HG03175 (cell line): Measurements from ENCODE around the gene OGFOD3.
"Not testable (repeated sequence)": the region's sequence is repeated elsewhere in the genome, so short reads cannot be mapped to it uniquely, and the experiment has no call there.

ENCODE experiments used
- ATAC-seq: cut with Tn5 transposase; IDR thresholded peaks from one replicate; pipeline ENCODE4 v1.9.1; 2021; ENCODE audit warnings: mild to moderate bottlenecking, moderate library complexity; ENCODE audit not compliant: unreplicated experiment

OGFOD3 gene, protein sequence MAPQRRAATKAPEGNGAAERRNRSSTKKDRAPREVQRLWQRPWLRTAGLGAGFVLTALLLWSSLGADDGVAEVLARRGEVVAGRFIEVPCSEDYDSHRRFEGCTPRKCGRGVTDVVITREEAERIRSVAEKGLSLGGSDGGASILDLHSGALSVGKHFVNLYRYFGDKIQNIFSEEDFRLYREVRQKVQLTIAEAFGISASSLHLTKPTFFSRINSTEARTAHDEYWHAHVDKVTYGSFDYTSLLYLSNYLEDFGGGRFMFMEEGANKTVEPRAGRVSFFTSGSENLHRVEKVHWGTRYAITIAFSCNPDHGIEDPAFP

GRCh38 chr17:82418001-82418986 is at the start of gene OGFOD3, which contains the start of gene HEXD:
Gene OGFOD3 (minus strand): TSS chr17:82418586. CDS start chr17:82418485, 101 bp downstream.
Gene HEXD (plus strand): TSS chr17:82418347. CDS start chr17:82419800, 1,453 bp downstream.
- ATAC-seq = peak; percentile 79

GRCh38 chr17:82465023-82465603 is 46.7 kb upstream of the OGFOD3 start:
- ATAC-seq = no peak

DNA sequence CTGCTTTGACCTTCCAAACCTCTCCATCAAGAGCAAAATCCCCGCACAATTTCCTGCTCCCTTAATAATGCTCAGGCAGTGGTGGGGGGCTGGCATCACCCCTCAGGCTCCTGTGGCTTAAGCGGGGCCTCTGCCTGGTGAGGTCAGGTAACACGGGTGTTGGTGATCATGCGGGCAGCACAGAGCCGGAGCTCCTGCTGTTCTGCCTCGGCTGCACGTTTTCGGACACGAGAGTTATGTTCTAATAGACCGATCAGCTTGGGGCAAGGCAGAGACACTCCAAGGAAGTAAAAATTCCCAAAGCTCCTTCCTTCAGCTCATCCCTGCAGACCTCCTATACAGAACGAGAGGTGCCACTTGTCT is 46.2 kb upstream of the OGFOD3 start:
- ATAC-seq = no peak

DNA sequence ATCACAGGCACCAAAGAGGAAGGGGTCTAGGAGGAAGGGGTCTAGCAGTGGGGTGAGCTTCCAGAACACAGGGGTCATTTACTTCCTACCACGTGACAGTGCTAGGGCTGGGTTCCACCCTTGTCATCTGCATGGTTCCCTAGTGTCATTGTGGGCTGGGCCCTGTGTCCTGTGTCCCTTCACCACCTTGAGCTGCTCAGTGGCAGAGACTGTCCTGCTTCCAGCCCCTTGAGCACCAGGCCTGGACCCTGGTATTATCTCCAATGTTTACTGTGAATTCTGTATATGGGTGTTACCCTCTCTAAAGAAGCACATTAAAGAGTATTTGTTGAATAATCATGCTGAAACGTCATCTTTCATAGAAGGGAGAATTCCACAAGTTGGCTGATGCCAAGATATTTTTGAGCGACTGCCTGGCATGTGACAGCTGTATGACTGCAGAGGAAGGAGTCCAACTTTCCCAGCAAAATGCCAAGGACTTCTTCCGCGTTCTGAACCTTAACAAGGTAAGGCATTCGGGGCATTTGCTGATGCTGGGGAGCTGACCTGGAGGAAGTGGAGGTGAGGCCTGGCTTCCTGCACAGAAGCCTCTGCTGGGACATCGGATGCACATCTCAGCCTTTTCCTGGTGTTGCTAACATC is 45.7 kb upstream of the OGFOD3 start:
- no peak for ATAC-seq

GRCh38 chr17:82463391-82463790 is 45.0 kb upstream of the OGFOD3 start:
- ATAC-seq = no peak

GRCh38 chr17:82461827-82462524 is 43.6 kb upstream of the OGFOD3 start:
- no peak for ATAC-seq

- ATAC-seq = not testable (repeated sequence)
These were observed 41.5 kb upstream of the OGFOD3 start for GRCh38 chr17:82459936-82460335.

DNA sequence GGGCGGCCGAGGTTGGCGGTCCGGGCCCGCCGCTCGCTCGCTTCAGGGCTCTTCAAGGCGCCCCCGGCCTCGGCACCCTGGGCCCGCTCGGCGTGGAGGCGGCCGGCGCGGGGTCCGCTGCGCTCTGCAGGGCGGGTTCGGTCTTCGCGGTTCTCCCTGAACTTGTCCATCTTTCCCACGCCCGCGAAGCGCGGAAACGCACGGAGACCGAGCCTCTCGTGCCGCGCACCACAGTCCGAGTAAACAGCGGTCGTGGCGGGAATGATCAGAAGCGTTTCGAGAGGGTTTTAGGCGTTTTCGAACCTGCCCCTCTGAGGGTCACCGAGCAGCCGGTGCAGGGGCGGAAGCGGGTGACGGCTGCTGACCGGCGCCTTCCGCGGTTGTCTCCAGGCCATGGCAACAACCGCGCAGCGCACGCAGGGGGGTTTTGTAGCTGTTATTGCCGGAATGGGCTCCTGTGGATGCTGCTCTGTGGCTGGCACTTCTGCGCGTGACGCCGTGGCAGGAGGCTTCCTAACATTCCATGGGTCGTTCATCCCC is 40.6 kb upstream of the OGFOD3 start:
- peak; percentile 6 for ATAC-seq

DNA sequence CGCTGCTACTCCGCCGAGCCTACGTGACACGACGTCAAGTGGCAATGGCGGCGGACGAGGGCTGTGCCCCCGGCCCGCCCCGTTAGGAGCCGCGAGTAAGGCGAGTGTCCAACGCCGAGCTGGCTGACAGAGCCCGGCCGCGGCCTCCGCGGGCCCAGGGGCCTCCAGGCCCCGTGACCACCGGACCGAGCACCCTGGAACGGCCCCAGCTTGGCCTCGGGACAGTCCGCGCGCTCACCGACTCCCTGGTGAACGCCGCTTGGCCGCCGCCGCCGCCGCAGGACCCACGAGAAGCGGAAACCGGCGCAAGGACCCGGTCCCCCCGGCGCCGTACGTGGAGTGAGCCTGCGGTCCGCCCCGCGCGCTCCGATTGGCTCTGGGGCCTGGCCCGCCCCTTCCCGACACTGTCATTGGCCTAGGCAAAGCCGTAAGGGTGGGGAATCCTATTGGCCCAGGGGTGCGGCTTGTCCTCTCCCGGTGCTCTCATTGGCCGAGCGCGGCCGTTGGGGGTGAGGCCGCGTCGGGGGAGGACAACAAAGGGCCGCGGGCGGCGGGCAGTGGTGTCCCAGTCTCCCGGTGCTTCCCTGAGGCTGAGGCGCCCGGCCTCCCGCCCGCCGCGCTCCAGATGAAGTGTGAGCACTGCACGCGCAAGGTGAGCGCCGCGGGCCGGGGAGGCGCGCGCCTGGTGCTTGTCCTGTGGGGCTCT is 39.9 kb upstream of the OGFOD3 start, which contains the start of gene NARF:
TSS of gene NARF (plus strand) at position 563 of the 706 bp plus-strand sequence. CDS start at position 626, 63 bp downstream.
- peak; percentile 95 for ATAC-seq

DNA sequence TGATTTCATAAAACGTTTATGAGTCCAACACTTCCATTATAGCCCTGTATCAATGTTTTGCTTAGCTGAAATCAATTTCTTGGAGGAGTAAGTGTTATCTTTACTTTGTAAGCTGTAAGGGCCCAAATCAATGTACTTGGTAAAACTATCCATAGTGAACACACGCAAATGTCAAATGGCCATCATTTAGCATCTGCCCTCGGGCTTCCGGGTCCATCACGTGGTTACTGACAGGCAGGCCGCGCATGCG is 39.5 kb upstream of the OGFOD3 start:
- ATAC-seq = no peak

DNA sequence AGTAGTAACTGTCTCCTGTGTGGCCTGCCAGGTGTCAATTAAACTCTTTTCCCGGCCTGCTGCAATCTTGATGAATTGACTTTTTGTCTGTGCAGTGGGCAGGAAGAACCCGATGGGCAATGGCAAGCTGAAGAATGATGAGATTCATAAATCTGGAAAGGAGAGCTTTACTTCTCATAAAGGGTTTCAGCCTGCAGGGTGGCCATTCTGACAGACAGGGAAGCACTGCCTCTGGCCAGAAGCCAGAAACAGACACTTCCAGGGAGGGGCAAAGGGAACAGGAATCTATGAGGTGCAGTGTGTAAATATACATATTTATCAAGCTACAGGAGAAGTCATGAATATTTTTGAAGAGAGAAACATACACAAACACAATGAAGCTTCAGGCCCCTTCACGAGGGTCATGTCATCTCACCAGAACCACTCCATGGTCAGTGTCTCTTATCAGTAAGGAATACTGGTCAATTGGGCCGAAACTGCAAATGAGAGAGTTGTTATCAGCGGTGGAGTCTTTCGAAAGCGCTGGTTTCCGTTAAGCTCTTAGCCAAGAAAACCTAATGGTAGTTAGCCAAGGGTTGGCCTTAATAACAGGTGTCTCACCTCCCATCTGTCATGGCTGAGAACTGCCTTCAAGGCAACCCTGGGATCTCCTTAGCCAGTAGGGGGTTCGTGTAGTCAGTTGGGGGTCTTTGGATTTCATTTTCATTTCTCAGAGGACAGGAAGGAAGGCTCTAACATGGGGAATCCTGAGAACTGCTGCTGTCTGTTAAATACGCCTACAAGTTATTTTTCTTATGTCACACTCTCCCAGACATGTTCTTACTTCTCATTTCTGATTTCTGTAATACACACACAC is 38.9 kb upstream of the OGFOD3 start:
- ATAC-seq = no peak

GRCh38 chr17:82453706-82454105 is 35.3 kb upstream of the OGFOD3 start:
- not testable (repeated sequence) for ATAC-seq

GRCh38 chr17:82453151-82453550 is 34.8 kb upstream of the OGFOD3 start:
- ATAC-seq = not testable (repeated sequence)

- no peak for ATAC-seq
These were observed 33.8 kb upstream of the OGFOD3 start for GRCh38 chr17:82452162-82452561.

DNA sequence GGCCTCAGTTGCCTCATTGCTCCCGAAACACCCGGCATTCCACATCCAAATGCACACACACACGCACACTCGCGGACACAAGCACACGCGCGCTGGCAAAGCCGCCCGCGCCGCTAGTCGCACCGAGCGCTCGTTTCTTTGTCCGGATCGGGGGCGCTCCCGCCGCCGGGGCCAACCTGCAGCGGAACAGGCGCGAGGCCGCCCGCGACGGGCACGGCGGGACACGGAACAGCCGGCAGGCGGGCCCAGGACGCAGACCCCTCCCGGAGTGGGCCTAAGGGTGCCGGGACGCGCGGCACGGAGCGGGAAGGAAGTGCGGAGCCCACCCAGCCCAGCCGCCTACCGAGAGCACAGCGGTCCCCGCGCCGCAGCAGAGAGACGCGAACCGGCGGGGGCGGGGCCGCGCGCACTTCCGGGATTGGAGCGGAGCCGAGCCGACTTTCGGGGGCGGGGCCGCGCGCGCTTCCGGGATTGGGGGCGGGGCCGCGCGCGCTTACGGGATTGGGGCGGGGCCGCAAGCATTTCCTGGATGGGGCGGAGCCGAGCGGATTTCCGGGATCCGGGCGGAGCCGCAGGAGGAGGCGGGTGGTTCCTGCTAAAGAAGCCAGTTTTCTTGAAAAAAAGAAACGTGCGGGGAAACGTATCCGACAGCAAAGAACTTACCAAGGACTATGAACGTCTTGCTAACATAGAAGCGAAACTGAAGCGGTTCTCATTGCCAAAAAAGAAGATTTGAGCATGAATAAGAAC is 32.1 kb upstream of the OGFOD3 start, which contains the start of gene CYBC1:
TSS of gene CYBC1 (minus strand) at position 396 of the 750 bp plus-strand sequence. CDS start 1,498 bp downstream, outside the sequence.
- peak; percentile 53 for ATAC-seq

- ATAC-seq = peak; percentile 1
These were observed 31.5 kb upstream of the OGFOD3 start for GRCh38 chr17:82449883-82450356.

DNA sequence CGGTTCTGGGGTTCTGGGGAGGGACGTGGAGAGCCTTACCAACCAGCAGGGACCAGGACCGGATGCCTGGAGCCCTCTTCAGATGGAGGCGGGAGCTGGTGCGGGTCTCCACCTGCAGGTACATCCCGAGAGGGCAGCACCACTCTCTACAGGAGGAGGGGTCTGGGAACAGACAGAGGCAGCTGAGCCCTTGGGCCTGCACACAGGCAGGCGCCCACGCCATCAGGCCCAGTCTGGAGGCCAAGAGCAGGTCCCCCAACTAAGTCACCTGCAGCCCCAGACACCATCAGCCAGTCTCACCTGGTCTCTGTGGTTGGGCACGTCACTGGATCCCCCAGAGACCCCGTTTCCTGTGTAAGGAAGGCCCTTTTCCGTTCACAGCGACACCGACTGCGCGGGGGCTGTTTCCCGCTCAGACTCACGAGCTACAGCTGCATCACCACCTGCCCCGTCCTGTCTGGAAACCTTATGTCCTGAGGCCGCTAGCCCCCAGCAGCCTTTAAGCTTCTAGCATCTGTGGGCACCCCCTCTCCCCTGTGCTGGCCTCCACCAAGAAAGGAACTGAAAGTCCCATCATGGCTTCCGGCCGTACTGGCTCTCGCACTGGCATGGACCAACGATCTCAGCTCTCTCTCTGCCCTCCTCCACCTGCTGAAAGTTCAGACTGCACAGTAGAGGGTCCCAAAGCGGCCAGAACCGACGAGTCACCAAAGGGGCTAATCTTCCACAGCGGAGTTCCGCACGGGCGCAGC is 30.9 kb upstream of the OGFOD3 start:
- ATAC-seq = peak; percentile 64
